BJ (cell line): ENCODE measurements around the gene TNS3. TPM values are rescaled to one million over a fixed set of nuclear protein-coding genes. Genes with fewer than 3 reads are reported as not detected.

ENCODE experiments used
- CTCF ChIA-PET: fragments of 350-600 bp; formaldehyde crosslinking; extraction: SDS; loops from one replicate; lab custom pipeline; 2021; ENCODE audit warnings: antibody characterized with exemption, inconsistent platforms; lab: Yijun Ruan, JAX
- POLR2A ChIA-PET: fragments of 300-600 bp; sonication (Branson Sonifier 250); formaldehyde crosslinking; extraction: SDS; loops from one replicate; lab custom pipeline; 2021; ENCODE audit warnings: antibody characterized with exemption; lab: Charles Lee
- DNase-seq: peaks from one replicate; pipeline ENCODE4 v3.0.0-alpha.2; 2011; ENCODE audit warnings: low read depth
- H3K27me3 ChIP-seq: 2 replicates; pipeline ENCODE4 v1.6.0; 2011; ENCODE audit warnings: low read length; ENCODE audit not compliant: control insufficient read depth, insufficient read depth
- H3K36me3 ChIP-seq: 2 replicates; pipeline ENCODE4 v1.5.1; 2011; ENCODE audit warnings: low read length; ENCODE audit not compliant: control insufficient read depth, insufficient read depth
- H3K4me3 ChIP-seq: 2 replicates; pipeline ENCODE4 v1.5.1; 2011; ENCODE audit warnings: low read depth, mild to moderate bottlenecking, control low read depth, low read length
- polyA plus RNA-seq: library from polyadenylated mRNA; depleted of rRNA; stranded (reverse); fragments of >200 nt; gene quantifications from 2 replicates; pipeline ENCODE4 v1.2.3, GENCODE V29; 2011
- TF ChIP-seq, protein P1 (sequence below): IDR thresholded peaks from 2 replicates; pipeline ENCODE4 v1.5.1; 2011; ENCODE audit warnings: low read depth, mild to moderate bottlenecking, control low read depth, inconsistent platforms, low read length, moderate library complexity; ENCODE audit not compliant: insufficient read depth

TNS3 gene
- polyA plus RNA-seq, 1 experiment = 126 TPM

DNA sequence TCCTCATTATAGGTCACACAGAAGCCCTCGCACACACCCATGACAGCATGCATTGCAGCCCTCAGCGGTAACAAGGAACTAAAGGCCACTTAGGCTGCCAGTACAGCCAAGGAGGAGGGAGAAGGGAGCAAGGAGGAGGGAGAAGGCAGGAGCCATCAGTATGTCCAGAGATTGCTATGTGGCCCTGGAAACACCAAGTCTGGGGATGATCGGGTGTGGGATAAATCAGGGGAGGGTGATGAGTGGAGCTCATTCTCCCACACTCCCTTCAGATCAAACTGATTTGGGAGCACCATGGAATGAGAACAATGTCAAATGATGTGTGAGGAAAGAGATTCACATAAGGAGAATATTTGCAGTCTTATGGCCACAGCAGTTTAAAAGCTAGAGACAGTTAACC, 350.9 kb downstream of the TNS3 start:
- POLR2A ChIA-PET = no interaction called here
- Histone ChIP-seq H3K36me3 (no peaks in the 10 kb centered on the region), H3K4me3 (no peak overlapping the region), H3K27me3 (no peaks in the 10 kb centered on the region; the same call in none of the 2 replicates)
- DNase-seq = no peak
- CTCF ChIA-PET = interaction anchor here (1.4 kb wide), 1 partner anchor 14 kb away, joined by 4 read pairs; no protein-coding TSS in a partner anchor
- TF ChIP-seq, protein P1, sequence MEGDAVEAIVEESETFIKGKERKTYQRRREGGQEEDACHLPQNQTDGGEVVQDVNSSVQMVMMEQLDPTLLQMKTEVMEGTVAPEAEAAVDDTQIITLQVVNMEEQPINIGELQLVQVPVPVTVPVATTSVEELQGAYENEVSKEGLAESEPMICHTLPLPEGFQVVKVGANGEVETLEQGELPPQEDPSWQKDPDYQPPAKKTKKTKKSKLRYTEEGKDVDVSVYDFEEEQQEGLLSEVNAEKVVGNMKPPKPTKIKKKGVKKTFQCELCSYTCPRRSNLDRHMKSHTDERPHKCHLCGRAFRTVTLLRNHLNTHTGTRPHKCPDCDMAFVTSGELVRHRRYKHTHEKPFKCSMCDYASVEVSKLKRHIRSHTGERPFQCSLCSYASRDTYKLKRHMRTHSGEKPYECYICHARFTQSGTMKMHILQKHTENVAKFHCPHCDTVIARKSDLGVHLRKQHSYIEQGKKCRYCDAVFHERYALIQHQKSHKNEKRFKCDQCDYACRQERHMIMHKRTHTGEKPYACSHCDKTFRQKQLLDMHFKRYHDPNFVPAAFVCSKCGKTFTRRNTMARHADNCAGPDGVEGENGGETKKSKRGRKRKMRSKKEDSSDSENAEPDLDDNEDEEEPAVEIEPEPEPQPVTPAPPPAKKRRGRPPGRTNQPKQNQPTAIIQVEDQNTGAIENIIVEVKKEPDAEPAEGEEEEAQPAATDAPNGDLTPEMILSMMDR = no peak

DNA sequence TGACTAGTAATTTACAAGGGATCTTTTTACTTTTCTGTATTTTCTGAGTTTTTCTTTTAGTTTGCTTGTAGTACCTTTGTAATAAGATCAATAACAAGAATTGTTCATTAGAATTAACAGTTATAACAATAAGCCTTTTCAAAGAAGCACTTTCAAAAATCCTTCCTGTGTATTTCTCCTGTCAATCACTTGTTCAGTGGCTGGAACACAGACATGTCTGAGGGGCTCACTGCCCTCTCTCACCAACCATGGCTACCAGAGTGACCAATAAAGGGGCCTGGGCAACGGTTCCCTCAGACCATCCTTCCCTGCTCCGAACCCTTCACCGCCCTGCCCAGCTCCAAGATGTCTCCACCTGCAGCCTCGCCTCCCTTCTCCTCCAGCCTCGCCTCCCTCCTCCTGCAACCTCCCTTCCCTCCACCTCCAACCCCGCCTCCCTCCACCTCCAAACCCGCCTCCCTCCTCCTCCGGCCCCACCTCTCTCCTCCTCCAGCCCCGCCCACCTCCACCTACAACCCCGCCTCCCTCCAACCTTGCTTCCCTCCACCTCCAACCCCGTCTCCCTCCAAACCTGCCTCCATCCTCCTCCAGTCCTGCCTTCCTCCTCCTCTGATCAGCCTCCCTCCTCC, 353.4 kb downstream of the TNS3 start:
- CTCF ChIA-PET = interaction anchor here (1.4 kb wide), 1 partner anchor 26 kb away, joined by 5 read pairs; no protein-coding TSS in a partner anchor
- H3K4me3 ChIP-seq = no peak overlapping the region
- no peaks in the 10 kb centered on the region for H3K36me3 ChIP-seq
- no peaks in the 10 kb centered on the region; the same call in 1 of the 2 replicates for H3K27me3 ChIP-seq
- POLR2A ChIA-PET = no interaction called here
- DNase-seq = no peak
- TF ChIP-seq, protein P1 = no peak

DNA sequence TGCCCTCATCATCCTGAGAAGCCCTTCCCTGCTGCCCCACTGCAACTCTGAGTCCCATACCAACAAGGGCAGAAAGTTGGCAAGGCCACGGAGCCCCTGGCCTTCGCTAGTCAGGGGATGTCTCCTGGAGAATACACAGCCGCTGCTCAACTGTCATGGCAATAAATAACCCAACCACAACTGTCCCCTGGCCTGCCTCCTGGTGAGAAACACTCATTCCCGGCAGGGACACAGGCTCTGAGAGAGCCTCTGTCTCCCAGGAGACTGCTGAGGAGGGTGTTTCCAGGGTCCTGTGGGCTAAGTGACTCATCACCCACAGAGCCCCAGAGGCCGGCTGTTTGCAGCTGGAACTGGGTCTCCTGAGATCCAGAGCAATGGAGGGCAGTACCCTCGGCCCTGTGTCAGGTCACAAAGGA, 354.1 kb downstream of the TNS3 start:
- peak; percentile 33 for DNase-seq
- Histone ChIP-seq H3K4me3 (no peak overlapping the region), H3K36me3 (no peaks in the 10 kb centered on the region), H3K27me3 (no peaks in the 10 kb centered on the region; the same call in 1 of the 2 replicates)
- TF ChIP-seq, protein P1 = no peak
- POLR2A ChIA-PET = no interaction called here
- CTCF ChIA-PET = interaction anchor here (1.4 kb wide), 1 partner anchor 26 kb away, joined by 5 read pairs; no protein-coding TSS in a partner anchor

DNA sequence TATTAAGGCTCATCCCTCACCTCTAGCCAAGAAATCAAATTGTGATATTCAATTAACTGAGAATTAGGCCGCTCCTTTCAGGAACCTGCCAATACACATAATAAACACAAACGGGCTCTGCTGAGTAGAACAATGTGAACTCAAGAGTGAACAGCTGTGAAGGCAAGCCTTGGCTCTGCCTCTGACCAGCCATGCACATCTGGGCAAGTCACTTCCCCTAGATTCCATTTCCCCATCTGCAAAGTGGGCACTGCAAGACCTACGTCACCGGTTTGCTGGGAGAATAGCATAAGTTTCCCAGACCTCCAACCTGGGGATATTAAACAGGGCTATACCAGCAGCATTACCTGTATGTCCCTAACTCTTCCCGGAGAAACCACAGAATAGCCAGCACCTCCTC, 355.2 kb downstream of the TNS3 start:
- DNase-seq = no peak
- TF ChIP-seq, protein P1 = no peak
- Histone ChIP-seq H3K4me3 (no peak overlapping the region), H3K36me3 (no peaks in the 10 kb centered on the region), H3K27me3 (no peaks in the 10 kb centered on the region; the same call in 1 of the 2 replicates)
- ChIA-PET POLR2A (no interaction called here), CTCF (interaction anchor here (1.2 kb wide), 1 partner anchor 10 kb away, joined by 3 read pairs; no protein-coding TSS in a partner anchor)

DNA sequence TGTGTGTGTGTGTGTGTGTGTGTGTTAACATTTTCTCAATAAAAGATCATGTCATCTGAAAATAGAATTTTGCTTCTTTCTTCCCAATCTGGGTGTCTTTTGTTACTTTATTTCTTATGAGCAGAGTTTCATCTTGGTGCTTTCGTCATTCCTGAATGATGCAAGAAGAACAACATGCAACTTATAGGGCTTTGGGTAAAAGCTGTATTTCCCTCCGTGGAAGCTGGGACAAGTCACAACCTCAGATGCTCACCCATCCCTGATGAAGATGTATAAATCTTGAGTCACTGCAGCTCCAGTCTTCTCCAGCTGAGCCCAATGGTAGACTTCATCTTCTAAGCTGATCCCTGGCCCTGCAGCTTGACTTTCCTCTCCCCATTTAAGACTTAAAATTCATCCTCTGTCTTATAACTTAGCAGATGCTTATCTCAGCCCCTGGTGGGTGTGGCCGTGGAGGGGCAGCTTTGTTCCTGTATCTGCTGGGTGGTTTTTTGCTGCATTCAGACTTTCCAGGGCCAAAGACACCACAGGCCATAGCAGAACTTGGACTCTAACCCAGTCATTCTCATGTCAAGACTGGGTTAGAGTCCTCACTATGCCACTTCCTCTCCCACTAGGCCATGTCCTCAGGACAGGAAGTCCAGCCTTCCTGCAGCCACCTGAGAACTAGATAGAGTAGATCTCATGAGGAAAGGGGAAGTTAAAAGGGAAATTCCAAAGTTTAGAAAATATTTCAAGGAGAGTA, 356.4 kb downstream of the TNS3 start:
- H3K4me3 ChIP-seq = no peak overlapping the region
- TF ChIP-seq, protein P1 = no peak
- no peaks in the 10 kb centered on the region; the same call in 1 of the 2 replicates for H3K27me3 ChIP-seq
- ChIA-PET CTCF (no interaction called here), POLR2A (no interaction called here)
- H3K36me3 ChIP-seq = no peaks in the 10 kb centered on the region
- no peak for DNase-seq
